Stimulated activated CD8-positive, alpha-beta memory T cell treated with anti-CD3 and anti-CD28 coated beads, Interleukin-12 subunit alpha, Interleukin-12 subunit beta, amount 100 ng/mL, for 1 hour (primary cell): Measurements from ENCODE around the gene LCLAT1.
A peak's percentile ranks its signal among the peaks of the same experiment; 100 is the strongest.

ENCODE experiments used
- DNase-seq: peaks from one replicate; pipeline ENCODE4 v3.0.0-alpha.2; 2020; ENCODE audit warnings: low read depth

The LCLAT1 gene

DNA sequence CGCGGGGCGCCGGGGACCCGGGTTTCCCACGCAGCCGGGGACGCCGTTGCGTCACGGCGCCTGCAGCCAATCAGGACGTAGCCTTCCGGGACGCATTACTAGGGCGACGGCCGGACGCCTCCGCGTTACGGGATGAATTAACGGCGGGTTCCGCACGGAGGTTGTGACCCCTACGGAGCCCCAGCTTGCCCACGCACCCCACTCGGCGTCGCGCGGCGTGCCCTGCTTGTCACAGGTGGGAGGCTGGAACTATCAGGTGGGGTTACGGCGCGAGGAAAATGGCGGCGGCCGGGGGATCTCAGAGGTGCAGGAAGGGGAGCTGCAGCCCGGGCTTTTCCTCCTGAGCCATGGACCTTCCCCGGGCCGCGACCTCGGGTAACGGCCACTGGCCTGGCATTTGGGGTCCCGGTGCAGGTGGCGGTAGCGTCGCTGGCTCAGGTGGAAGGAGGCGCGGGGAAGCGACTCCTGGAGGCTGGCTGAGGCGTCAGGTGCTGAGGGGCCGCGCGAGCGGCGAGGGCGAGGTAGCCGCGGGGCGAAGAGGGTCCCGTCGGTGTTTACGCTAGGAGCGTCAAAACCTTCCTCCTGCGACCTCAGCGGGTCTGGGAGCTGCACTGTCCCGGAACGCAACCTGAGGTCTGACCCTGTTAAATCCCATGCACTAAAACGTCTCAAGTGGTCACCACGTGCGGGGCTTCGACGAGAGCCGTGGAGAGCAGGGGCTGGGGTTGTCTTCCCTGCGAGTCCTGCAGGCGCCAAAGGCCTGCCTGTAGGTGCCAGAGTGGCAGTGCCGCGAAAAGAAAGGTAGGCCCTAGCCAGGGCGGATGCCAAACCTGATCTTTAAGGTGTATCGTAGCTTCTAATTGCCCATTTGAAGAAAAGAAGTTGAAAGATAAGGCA is at the start of gene LCLAT1:
LCLAT1 (plus strand) TSS at position 98 of the 897 bp plus-strand sequence. CDS start 78,345 bp downstream, outside the sequence.
- DNase-seq, result peak; percentile 74

DNA sequence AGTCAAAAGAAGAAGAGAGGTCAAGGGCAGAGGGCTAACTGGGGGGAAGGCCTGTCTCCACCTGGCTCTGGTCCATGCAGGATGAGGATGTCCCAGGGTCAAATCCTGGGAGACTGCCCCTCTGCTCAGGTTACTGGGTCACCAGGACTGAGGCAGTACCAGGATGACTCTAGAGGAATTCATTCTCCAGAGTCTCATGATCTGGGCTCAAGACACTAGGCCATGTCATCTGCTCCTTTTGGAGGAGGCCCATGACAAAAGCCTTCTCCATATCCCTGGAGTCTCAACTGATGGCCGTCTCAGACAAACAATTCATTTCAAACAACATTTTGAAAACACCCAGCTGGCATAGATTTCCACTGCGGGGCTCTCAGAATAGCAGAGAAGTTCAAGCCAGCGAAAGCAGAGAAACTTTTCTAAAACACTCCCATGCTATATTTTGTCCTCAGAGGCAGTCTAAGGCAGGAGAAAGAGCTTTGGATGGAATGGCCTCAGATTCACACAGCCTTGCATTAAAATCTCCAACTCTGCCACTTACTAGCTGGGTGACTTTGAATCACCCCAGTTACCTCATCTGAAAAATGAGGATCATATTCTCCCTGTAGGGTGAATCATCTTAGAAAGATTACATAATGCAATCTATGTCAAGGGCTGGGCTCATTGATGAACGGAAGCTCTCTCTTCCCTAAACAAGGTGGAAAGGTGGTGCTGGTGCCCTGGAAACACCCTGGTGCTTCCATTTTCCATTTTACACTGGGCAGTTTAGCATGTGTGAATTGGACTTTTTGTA is 48.8 kb upstream of the LCLAT1 start:
- DNase-seq, result no peak

GRCh38 chr2:30400151-30400954 is 46.7 kb upstream of the LCLAT1 start:
- no peak for DNase-seq

GRCh38 chr2:30402441-30403182 is 44.4 kb upstream of the LCLAT1 start:
- no peak for DNase-seq

- DNase-seq, result no peak
Observed at GRCh38 chr2:30403592-30404312, 43.3 kb upstream of the LCLAT1 start.

DNA sequence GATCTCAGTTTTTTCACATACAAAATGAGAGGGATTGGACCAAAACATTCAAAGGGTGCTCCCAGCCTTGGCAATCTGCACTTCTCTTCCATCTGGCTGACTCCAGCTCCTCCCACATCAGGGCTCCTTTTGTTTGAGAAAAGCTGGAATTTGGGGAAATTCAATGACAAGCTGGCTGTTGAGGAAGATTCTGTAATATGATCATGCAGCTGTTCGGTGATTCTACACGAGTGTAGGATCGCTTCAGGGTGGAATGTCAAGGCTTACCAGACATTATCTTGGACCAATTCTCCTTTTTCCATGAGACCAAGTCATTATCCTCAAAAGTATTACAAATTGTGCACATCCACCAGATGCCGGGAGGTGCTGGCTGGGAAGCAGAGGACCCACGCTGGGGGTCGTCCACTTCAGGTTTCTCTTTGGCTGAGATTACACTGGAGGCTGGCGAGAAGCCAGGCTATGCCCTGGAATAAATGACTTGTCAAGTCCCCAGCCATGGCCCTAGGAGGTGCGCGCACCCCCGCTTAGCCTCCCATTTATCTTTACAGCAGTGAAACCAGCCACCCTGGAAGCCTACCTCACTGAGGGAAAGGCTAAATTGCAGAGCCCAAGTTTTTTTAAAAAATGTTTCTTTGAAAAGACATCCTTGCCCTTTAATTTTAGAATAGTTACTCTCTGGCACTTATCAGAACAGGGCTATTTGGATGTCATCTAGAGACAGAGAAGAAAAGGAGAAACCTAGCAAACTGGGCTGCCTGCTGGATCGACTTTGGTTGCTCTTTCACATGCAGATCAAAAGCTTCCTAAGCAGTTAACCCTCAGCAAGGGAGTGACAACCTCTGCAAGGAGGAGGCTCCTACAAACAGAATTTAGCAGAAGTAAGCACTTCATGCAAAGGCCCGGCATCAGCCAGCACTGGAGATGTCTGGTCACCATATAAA is 42.5 kb upstream of the LCLAT1 start:
- no peak for DNase-seq

GRCh38 chr2:30405260-30405605 is 41.8 kb upstream of the LCLAT1 start:
- no peak for DNase-seq

GRCh38 chr2:30406853-30407252 is 40.2 kb upstream of the LCLAT1 start:
- DNase-seq, result no peak

- no peak for DNase-seq
Observed at GRCh38 chr2:30408961-30409387, 38.1 kb upstream of the LCLAT1 start.

DNA sequence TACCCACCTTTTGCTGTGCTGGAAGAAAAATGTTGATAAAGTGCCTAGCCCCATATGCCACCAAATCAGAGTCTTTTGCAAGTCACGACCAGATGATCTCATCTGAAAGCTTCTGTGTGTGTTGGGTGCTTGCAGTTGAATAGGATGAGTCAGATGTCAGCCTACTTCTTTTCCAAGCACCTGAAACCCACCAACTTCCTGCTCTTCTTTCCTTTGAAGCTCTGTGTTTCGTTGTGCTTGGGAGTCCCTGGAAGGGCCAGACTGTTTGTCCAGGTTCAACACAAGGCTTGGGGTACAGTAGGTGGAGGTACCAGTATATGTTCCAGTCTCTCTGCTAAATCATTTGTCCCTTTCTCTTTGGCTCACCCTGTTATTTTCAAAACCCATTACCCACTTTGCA is 36.8 kb upstream of the LCLAT1 start:
- no peak for DNase-seq

DNA sequence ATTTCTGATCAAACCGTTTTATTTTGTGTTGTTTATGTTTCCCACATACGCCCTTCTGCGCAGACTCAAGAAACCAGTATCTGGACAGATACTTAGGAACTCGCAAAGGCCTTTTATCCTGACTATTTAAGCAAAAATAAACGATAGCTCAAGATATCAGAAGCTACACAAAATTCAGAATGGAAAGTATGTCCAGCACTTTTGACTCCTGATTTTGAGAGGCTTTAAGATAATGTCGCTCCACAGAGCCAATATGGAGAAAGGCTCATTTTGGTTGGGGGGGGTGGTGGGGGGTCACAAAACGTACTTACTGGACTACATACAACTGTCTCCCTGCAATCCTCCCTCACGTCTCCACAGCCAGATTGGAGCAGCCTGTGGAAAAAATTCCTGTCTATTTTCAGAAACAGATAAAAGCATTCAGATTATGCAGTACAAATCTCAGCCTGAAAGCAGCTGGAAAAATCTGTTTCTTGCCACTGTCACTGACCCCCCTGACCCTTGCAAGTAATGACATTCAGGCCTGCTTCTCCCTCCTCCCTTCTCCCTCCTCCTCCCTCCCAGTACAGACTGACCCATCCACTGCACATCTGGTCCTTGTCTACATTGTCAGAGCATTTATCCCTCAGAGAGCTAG is 34.9 kb upstream of the LCLAT1 start:
- no peak for DNase-seq

DNA sequence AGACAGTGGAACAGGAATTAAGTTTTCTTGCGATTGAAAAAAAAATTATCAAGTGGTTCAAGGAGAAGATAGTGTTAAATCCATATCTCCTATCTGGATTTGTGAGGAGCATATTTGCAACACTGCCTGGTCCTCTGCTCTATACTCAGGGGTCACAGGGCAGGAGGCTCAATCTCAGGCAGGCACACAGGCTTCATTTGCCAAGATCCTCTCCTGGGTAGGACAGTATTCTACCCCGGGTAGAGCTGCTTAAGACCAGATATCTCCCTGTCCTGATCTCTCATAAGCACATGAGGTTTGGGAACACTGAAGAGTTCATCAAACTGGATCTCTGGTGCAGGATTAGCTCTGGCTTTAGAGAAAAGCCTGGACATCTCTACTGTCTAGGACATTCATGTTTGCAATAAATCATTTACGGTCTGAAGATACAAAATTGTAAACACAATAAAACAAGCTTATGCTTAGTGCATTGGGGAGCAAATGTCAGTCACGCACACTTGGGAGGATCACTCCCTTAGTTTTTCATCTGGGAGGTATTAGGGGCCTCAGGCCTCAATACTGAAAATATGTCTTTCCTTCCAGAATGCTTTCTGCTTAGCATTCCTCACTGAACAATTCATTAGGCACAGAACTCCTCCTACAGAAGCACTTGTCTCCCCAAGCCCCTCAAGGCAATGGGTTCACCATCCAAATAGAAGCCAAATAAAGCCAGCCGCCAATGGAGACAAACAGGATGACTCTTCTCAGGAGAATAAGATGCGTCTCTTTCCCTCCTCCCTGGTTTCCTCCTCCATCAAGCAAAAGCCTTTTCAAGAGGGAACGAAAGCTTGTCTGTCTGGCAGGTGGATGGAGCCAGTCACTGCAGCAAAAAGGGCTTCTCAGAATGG is 34.1 kb upstream of the LCLAT1 start:
- DNase-seq, result no peak

- no peak for DNase-seq
Observed at GRCh38 chr2:30414961-30415360, 32.1 kb upstream of the LCLAT1 start.

DNA sequence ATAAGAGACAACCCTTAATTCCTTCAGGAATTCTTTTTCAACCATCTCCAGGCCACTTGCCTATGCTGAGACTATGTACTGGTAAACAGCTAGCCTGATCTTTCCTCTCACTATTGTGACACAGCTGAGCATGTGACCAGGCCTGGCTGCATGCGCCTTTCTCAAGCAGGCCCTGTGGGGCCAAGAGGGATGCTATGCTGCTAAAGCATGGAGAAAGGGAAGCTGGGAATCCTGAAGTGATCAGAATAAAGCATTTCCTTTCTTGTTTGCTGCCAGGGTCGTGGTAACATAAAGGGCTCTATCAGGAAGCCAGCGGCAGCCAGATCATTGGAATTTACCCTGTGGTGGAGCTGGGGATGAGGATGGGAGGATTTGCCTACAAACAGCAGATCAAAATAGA is 29.8 kb upstream of the LCLAT1 start:
- no peak for DNase-seq

GRCh38 chr2:30421026-30421603 is 25.9 kb upstream of the LCLAT1 start:
- DNase-seq, result no peak

DNA sequence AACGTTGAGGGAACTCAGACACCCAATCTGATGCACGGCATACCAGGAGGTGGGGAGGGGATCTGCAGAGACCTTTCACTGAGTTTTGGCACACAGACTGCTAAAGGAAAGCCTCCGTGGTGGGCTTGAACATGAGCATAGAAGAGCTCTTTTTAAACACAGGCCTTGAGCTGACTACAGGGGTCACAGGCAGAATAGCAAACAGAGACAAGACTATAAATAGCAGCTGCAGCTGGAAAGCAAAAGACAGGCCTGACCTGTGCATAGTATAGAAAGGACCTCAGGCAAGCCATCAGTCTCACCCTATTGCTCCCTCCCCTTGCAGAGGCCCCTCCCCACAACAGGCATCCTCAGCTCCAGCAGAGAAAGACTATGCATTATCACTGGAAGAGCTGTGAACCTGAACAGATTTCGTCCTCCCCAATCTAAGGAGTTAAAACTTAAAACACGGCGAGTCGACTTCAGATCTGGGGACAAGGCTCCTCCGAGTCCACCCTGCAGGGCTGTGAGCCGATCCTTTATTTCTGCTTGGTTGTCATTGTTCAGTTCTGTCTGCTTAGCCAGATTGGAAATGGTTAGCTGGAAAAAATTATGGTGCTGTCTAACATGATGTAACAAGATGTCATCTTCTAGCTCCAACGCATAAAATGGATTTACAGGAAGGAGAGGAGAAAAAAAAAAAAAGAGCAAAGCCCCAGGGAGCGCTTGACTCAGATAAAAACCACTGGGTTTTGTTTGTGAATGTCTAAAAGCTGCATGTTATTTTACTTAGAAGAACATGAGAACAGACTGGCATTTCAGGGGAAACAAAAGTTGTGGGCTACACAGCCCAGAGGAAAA is 25.2 kb upstream of the LCLAT1 start:
- no peak for DNase-seq

- DNase-seq, result peak; percentile 62
Observed at GRCh38 chr2:30422444-30423040, 24.5 kb upstream of the LCLAT1 start.
